ENCODE data around the gene PLXNB2. TPM values are rescaled to one million over a fixed set of nuclear protein-coding genes. Genes with fewer than 3 reads are reported as not detected.

PLXNB2 gene
- total RNA-seq, 4 donors from 2014 or later, result 44.7 to 208 (median 126) TPM

- intact Hi-C loops (cut with DNase I; ENCODE audit: low total_unique reads), result no loop called here
Observed at GRCh38 chr22:50292643-50293440, 14.6 kb downstream of the PLXNB2 start.

GRCh38 chr22:50289942-50290630 lies 17.4 kb downstream of the PLXNB2 start:
- H3K27ac ChIP-seq, result no peak overlapping the region
- DNase-seq, result no peak
- H3K36me3 ChIP-seq, result no peaks in the 10 kb centered on the region
- H3K9me3 ChIP-seq, result no peaks in the 10 kb centered on the region
- TF ChIP-seq, protein P1, sequence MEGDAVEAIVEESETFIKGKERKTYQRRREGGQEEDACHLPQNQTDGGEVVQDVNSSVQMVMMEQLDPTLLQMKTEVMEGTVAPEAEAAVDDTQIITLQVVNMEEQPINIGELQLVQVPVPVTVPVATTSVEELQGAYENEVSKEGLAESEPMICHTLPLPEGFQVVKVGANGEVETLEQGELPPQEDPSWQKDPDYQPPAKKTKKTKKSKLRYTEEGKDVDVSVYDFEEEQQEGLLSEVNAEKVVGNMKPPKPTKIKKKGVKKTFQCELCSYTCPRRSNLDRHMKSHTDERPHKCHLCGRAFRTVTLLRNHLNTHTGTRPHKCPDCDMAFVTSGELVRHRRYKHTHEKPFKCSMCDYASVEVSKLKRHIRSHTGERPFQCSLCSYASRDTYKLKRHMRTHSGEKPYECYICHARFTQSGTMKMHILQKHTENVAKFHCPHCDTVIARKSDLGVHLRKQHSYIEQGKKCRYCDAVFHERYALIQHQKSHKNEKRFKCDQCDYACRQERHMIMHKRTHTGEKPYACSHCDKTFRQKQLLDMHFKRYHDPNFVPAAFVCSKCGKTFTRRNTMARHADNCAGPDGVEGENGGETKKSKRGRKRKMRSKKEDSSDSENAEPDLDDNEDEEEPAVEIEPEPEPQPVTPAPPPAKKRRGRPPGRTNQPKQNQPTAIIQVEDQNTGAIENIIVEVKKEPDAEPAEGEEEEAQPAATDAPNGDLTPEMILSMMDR (IDR thresholded peaks at IDR 0.05), result no peak
- no peak for TF ChIP-seq POLR2A (IDR thresholded peaks at IDR 0.05)
- peaks cover 12 to 35% of the 10 kb centered on the region in 2 donors for H3K4me1 ChIP-seq
- intact Hi-C loops (cut with DNase I; ENCODE audit: low total_unique reads), result no loop called here
- no peak overlapping the region for H3K4me3 ChIP-seq
- H3K27me3 ChIP-seq, result no peaks in the 10 kb centered on the region

More at GRCh38 chr22:50292643-50293440, 14.6 kb downstream of the PLXNB2 start:
- Histone ChIP-seq H3K36me3 (no peaks in the 10 kb centered on the region), H3K27ac (peak overlapping the region; percentile 78 to 79), H3K27me3 (no peaks in the 10 kb centered on the region), H3K4me3 (peak overlapping the region; percentile 8 to 11), H3K9me3 (no peaks in the 10 kb centered on the region), H3K4me1 (peaks cover 12 to 49% of the 10 kb centered on the region in 2 donors)
- no peak for TF ChIP-seq POLR2A (IDR thresholded peaks at IDR 0.05)
- TF ChIP-seq, protein P1 (IDR thresholded peaks at IDR 0.05), result no peak
- no peak for DNase-seq

GRCh38 chr22:50289151-50289941 lies 18.1 kb downstream of the PLXNB2 start:
- H3K27me3 ChIP-seq, result no peaks in the 10 kb centered on the region
- H3K27ac ChIP-seq, result no peak overlapping the region
- H3K4me3 ChIP-seq, result no peak overlapping the region
- peaks cover 9 to 29% of the 10 kb centered on the region in 2 donors for H3K4me1 ChIP-seq
- H3K9me3 ChIP-seq, result no peaks in the 10 kb centered on the region
- no peak for DNase-seq
- no peaks in the 10 kb centered on the region for H3K36me3 ChIP-seq
- TF ChIP-seq POLR2A (IDR thresholded peaks at IDR 0.05), result no peak
- TF ChIP-seq, protein P1 (IDR thresholded peaks at IDR 0.05), result no peak
- intact Hi-C loops (cut with DNase I; ENCODE audit: low total_unique reads), result no loop called here

DNA sequence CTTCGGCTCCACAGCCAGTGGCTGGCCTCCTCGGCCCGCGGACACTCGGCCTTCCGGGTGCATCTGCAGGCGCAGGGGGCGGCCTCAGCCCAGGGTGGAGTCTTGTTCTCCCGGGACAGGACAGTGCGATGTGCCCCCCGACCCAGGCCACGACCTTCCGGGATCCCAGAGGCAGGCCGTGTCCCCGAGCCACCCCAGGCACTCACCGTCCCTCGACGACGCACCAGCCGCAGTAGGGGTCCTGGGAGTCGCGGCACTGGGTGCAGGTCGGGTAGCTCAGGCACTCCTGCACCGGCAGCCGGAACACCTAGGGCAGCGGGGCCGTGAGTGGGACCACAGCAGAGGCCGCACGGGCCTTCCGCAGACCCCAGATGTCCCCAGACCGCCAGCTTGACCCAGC lies 19.7 kb downstream of the PLXNB2 start:
- Histone ChIP-seq H3K4me3 (no peak overlapping the region), H3K9me3 (no peaks in the 10 kb centered on the region), H3K36me3 (no peaks in the 10 kb centered on the region), H3K27me3 (no peaks in the 10 kb centered on the region), H3K27ac (no peak overlapping the region), H3K4me1 (peaks cover 0 to 13% of the 10 kb centered on the region in 2 donors)
- no peak for TF ChIP-seq POLR2A (IDR thresholded peaks at IDR 0.05)
- TF ChIP-seq, protein P1 (IDR thresholded peaks at IDR 0.05), result no peak
- no peak for DNase-seq
- intact Hi-C loops (cut with DNase I; ENCODE audit: low total_unique reads), result no loop called here
